VCaP (cell line): ENCODE results near the gene PLK3.

ENCODE experiments used
- H3K27ac ChIP-seq: fragments of 450-650 bp; 2 replicates; pipeline ENCODE4 v1.5.1; 2017
- TF ChIP-seq, protein P1 (sequence below): fragments of 450-650 bp; conservative IDR thresholded peaks from 2 replicates; pipeline ENCODE4 v1.5.1; 2017; ENCODE audit warnings: mild to moderate bottlenecking, moderate library complexity

PLK3 gene

DNA sequence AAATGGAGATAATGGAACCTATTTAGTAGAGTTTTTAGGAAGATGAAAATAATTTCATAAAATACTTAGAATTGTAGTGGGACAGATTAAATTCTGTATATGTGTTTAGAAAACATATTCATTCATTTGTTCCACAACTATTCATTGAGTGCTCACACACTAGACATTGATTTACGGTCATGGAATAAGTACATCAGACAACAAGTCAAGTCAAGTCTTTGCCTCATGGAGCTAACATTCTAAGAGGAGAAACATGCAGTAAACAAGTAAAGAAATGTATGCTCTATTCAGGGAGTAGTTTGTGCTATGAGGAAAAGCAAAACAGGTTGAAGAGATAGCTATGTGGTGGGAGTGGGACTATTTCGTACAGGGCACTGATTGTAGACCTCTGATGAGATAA, 17.1 kb downstream of the PLK3 start:
- H3K27ac ChIP-seq = no peak overlapping the region
- TF ChIP-seq, protein P1, sequence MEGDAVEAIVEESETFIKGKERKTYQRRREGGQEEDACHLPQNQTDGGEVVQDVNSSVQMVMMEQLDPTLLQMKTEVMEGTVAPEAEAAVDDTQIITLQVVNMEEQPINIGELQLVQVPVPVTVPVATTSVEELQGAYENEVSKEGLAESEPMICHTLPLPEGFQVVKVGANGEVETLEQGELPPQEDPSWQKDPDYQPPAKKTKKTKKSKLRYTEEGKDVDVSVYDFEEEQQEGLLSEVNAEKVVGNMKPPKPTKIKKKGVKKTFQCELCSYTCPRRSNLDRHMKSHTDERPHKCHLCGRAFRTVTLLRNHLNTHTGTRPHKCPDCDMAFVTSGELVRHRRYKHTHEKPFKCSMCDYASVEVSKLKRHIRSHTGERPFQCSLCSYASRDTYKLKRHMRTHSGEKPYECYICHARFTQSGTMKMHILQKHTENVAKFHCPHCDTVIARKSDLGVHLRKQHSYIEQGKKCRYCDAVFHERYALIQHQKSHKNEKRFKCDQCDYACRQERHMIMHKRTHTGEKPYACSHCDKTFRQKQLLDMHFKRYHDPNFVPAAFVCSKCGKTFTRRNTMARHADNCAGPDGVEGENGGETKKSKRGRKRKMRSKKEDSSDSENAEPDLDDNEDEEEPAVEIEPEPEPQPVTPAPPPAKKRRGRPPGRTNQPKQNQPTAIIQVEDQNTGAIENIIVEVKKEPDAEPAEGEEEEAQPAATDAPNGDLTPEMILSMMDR = no peak

DNA sequence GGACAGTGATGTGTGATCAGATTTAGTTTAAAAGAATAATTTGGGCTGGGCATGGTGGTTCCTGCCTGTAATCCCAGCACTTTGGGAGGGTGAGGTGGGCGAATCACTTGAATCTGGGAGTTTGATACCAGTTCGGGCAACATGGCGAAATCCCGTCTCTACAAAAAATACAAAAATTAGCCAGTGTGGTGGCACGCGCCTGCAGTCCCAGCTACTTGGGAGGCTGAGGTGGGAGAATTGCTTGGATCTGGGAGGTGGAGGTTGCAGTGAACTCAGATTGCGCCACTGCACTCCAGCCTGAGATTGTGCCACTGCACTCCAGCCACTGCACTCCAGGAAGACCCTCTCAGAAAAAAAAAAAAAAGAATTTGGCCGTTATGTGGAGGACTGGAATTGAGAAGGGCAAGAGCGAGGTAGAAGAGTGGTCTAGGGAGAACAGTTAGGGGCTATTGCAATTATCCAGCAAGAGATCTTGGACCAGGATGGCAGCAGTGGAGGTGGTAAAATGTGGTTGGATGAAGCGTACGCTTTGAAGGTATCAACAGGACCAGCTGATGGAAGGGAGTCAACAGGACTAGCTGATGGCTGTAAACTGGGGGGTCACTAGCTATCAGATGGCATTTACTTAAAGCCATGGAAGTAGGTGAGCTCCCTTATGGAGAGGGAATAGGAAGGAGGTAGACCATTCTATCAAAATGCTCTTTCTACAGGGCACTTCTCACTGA, 17.8 kb downstream of the PLK3 start:
- TF ChIP-seq, protein P1 = no peak
- H3K27ac ChIP-seq = no peak overlapping the region

DNA sequence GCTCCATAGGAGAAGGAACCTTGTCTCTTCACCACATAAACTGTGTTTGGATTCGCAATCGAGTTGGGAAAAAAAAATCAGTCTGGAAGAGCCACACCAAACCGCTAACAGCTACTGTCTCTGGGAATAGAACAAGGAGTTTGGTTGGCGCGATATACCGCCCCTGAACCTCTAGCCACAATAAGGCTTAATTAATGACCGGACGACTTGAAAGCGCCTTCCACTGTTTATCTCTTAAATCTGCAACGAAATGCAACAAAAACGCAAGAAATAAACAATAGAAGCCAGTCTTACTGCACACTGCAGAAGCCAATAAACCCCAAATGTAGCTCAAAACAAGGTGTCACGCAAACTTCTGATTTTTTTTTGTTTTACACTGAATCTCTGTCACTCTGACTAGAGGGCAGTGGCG, 19.0 kb downstream of the PLK3 start:
- H3K27ac ChIP-seq = no peak overlapping the region
- TF ChIP-seq, protein P1 = no peak

DNA sequence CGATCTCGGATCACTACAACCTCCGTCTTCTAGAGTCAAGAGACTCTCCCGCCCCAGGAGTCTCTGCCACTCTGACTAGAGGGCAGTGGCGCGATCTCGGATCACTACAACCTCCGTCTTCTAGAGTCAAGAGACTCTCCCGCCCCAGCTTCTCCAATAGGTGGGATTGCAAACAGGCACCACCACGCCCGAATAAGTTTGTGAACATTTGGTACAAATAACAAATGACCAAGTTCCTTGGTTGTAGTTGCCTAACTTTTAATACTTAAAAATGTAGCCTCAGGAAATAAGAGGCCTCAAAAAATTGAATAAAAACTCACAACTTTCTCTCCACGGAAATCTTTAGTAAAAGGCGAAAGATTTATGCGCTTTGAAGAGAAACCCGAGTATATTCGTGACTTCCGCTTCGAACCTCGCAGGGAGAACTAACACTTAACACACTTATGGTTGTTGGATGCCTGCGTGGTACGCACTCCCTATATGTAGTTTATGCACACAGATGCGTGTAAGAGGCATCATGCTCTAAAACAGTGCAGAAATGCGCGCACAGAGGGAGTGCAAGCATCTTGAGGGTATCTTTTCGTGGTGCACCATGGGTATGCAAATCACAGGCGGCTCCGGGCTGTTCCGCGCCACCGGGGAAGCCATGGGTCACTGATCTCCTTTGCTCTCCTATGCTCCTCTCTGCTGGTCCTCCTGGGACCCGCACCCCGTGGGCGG, 19.6 kb downstream of the PLK3 start:
- TF ChIP-seq, protein P1 = no peak
- H3K27ac ChIP-seq = no peak overlapping the region

DNA sequence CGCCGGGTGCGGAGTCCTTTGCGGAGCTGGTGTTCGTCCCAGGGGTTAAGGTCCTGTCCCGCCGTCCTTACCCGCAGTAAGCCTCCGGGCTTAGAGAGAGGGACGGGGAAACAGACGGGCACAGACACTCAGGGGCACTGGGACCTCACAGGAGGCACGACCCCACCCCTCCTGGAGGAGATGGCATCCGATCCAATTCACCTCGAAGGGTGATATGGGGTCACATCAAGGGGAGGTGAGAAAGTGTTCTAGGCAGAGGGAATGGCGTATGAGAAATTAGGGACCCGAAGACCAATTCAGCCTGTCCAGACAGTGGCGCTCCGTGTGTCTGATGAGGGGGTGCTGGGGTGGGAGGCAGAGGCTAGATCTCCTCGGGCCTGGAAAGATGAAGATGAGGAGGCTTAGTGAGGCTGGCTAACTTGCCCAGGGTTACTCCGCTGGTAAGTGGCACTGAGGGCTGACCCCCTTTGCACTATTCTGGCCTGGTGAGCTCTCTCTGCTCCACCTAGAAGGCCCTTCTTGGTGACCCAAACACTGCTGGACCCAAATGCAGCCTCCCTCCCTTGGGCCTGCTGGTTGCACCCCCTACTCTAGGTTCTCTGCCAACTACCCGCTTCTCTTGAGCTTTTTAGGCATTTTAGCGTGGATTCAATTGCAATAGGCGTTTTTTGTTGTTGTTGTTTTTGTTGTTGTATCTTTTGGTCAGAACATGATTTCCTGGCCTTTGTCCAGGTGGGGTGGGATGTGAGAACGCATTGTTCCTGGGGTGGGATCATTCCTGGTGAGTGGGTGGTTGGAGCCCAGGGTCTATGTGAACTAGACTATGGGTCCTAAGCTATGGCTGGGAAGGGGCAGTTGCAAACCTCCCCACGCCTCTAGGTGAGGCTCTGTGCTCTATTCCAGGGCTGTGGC, 20.4 kb downstream of the PLK3 start:
- TF ChIP-seq, protein P1 = no peak
- no peak overlapping the region for H3K27ac ChIP-seq

DNA sequence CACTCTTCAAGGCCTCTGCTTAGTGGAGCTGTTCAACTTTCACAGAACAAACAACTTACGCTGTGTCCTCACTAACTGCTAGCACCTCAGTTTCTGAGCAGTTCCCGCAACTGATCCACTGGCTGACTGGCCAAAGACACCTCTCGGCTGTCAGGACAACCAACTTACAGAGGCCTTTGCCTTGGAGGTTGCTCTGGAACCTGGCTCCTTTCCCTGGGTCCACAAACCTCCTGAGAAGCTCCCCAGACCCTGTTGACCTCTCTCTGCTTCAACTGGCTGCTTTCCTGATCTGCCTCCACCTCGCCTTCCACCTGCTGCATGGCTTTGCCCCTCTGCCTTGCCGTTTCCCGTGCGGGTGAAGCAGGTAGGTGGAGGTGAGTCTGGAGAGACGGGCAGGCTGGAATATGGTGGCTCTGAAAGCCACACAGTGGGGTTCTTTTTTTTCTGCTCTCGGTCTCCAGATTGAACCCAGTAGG, 21.1 kb downstream of the PLK3 start:
- no peak overlapping the region for H3K27ac ChIP-seq
- TF ChIP-seq, protein P1 = no peak
